AG10803 (cell line): ENCODE data around the gene PNPLA7.

Source experiments
- DNase-seq: peaks from one replicate; pipeline ENCODE4 v3.0.0; 2010; ENCODE audit warnings: low read depth
- H3K4me3 ChIP-seq: 2 replicates; pipeline ENCODE4 v1.5.1; 2011; ENCODE audit warnings: mild to moderate bottlenecking, low read length, control low read depth
- CTCF ChIP-seq: conservative IDR thresholded peaks from 2 replicates; pipeline ENCODE4 v1.5.1; 2011; ENCODE audit warnings: mild to moderate bottlenecking, low read length, control low read depth, inconsistent platforms

The PNPLA7 gene

DNA sequence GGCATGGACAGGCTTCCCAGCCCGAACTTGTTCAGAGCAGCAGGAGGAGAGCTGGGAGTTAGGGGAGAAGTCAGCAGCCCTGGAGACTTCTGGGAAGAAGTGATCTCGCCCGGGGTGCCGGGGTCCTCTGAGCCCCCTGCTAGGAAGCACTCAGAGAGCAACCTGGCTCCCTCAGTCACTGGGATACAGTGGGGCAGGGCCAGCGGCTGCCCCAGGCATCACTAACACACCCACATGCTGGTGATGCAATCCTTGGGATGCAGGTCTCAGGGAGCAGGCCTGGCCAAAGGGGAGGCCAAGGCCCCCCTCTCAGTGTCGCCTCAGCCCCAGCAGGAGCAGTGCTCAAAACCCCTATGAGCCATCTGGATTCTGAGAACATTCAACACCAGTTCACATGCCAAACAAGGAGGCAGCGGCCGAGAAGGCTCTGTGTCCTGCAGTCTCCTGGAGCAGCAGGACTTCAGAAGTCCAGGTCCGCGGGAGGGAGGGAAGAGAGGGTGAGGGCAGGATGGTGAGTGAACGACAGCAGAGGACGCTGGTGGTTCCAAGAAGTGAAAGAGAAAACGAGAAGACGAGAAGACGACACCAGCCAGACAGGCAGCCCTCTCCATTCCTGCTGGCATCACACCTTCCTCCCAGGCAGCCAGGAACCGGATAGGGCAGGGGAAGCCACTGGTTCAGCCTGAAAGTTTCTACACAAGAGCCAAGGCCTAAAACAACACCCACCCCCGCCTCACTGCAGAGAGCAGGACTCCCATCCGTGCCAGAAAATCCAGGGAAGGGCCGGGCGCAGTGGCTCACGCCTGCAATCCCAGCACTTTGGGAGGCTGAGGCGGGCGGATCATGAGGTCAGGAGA lies 2.3 kb downstream of the PNPLA7 start:
- no peak for TF ChIP-seq CTCF
- H3K4me3 ChIP-seq = no peak overlapping the region
- DNase-seq = no peak

GRCh38 chr9:137545123-137545522 lies 5.1 kb downstream of the PNPLA7 start:
- no peak overlapping the region for H3K4me3 ChIP-seq
- DNase-seq = peak; percentile 78
- no peak for TF ChIP-seq CTCF

DNA sequence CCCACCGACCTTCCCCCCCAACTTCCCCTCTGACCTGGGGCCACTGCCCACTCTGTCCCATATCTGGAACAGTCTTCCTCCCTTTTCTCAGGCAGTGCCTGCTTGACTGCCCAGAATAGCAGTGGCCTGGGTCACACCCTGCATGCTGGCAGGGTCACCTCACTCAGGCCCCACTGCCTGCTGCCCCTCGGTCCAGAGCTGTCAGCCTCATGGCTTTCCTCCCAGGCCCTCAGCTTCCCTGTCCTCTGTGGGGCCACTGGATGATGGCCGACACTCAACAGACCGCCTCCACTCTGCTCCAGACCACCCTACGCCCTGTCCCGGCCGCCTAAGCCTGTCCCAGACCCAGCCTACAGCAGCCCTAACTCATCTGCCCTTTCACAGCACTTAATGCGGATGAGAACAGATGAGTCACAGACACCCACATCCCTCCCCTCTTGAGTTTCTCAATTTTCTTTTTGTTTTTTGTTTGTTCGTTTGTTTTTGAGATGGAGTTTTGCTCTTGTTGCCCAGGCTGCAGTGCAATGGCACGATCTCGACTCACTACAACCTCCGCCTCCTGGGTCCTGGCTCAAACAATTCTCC lies 5.9 kb downstream of the PNPLA7 start:
- peak; percentile 50 for DNase-seq
- H3K4me3 ChIP-seq = no peak overlapping the region
- no peak for TF ChIP-seq CTCF

DNA sequence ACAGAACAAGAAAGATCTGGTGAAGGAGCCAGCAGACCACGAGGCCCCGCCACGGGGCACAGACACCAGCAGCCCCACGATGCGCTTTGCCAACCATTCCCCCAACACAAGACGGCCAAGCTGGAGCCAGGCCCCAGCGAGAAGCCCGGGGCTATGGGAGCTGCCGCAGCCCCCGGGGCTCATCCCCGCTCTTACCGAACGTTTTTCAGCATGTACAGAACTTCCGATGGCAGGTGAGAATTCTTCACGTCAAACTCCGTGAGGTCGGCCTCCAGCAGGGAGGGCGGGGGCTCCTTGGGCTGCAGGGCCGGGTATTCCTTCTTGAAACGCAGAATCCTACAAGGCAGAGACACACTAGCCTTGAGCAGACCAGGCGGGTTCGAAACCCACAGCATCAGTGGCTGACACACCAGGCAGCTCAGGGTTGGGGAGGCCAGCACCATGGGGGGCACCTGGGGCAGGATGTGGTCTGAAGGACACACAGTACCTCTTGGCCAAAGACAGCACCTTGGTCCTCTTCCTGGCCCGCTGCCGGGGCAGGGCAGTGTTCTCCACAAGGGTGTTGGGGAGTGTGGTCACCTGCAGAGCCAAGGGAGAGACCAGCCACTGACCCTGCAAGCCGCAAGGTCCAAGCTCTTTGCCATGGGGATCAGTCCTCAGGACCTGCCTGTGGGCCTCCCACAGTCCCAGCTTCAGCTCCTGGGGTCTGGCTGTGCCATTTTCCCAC lies 6.8 kb downstream of the PNPLA7 start:
- H3K4me3 ChIP-seq = no peak overlapping the region
- DNase-seq = no peak
- TF ChIP-seq CTCF = no peak

GRCh38 chr9:137542486-137542885 lies 7.7 kb downstream of the PNPLA7 start:
- H3K4me3 ChIP-seq = no peak overlapping the region
- DNase-seq = no peak
- no peak for TF ChIP-seq CTCF

DNA sequence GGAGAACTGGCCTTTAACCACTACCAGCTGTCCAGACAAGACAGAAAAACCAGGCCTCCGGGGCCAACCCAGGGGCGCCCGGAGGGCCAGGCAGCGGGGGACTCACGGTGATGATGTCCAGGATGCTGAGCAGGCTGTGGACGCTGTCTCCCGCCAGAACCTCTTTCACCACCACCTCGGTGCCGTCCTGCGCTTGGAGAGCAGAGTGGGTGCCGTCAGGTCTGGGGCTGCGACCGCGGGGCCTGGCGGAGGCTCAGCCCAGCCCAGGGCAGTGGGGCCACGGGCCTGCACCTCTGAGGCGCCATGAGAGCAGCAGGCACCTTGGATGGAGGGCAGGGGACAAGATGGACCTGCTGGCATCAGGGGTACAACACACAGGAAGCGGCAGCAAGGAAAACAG lies 9.7 kb downstream of the PNPLA7 start:
- H3K4me3 ChIP-seq = no peak overlapping the region
- no peak for TF ChIP-seq CTCF
- DNase-seq = no peak
